Cardiac fibroblast (primary cell): ENCODE results near the gene ENDOV.

Experiments
- DNase-seq, 2 donors: peaks; one replicate each; pipeline versions ENCODE4 v3.0.0 to v3.0.0-alpha.2; 2010; ENCODE audit warnings: low read depth in 2 of 2
- H3K4me3 ChIP-seq, 2 donors: replicated peaks in 1 of 2; 1 replicate in 1 of 2; 2 replicates in 1 of 2; pipeline ENCODE4 v1.5.1; 2011; ENCODE audit warnings: low read depth in 2 of 2, low read length in 2 of 2, mild to moderate bottlenecking in 2 of 2, moderate library complexity in 1 of 2
- CTCF ChIP-seq: IDR thresholded peaks from one replicate; pipeline ENCODE4 v1.5.1; 2011; ENCODE audit warnings: low read depth, mild to moderate bottlenecking, low read length, inconsistent platforms

The ENDOV gene

GRCh38 chr17:80374039-80374731 lies 40.8 kb upstream of the ENDOV start:
- DNase-seq = no peak
- no peak for TF ChIP-seq CTCF
- no peak overlapping the region for H3K4me3 ChIP-seq

- no peak for TF ChIP-seq CTCF
These were observed 40.0 kb upstream of the ENDOV start for GRCh38 chr17:80374732-80375585.

GRCh38 chr17:80376531-80376930 lies 38.4 kb upstream of the ENDOV start:
- TF ChIP-seq CTCF = no peak
- DNase-seq = no peak
- H3K4me3 ChIP-seq = no peak overlapping the region

More at GRCh38 chr17:80374732-80375585, 40.0 kb upstream of the ENDOV start:
- H3K4me3 ChIP-seq = no peak overlapping the region
- DNase-seq = no peak

GRCh38 chr17:80377798-80378197 lies 37.2 kb upstream of the ENDOV start:
- no peak for TF ChIP-seq CTCF
- DNase-seq = no peak
- H3K4me3 ChIP-seq = no peak overlapping the region

GRCh38 chr17:80379348-80379747 lies 35.6 kb upstream of the ENDOV start:
- DNase-seq = no peak
- no peak for TF ChIP-seq CTCF
- no peak overlapping the region for H3K4me3 ChIP-seq

GRCh38 chr17:80380068-80380467 lies 34.9 kb upstream of the ENDOV start:
- H3K4me3 ChIP-seq = no peak overlapping the region
- TF ChIP-seq CTCF = no peak
- no peak for DNase-seq
